ENCODE data around the gene C10orf53.

DNA sequence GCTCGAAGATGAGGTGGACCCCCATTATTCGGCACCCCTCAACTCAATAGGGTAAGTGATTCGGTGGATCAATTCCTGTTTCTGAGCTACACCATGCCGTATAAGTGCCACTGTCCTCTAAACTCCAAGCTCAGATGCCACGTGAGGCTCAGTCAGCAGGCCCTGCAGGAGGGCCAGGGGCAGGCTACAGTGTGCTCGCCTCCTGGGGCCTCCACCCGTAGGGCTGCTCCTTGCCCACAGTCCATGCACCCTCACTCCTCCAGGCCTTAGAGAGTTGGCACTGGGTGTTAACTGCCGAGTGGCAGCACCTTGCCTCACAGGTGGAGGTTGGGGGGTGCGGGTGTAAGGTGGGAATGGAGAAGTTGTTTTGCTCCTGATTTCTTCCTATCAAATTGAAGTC is 12.1 kb downstream of the C10orf53 start:
- TF ChIP-seq, protein P1, sequence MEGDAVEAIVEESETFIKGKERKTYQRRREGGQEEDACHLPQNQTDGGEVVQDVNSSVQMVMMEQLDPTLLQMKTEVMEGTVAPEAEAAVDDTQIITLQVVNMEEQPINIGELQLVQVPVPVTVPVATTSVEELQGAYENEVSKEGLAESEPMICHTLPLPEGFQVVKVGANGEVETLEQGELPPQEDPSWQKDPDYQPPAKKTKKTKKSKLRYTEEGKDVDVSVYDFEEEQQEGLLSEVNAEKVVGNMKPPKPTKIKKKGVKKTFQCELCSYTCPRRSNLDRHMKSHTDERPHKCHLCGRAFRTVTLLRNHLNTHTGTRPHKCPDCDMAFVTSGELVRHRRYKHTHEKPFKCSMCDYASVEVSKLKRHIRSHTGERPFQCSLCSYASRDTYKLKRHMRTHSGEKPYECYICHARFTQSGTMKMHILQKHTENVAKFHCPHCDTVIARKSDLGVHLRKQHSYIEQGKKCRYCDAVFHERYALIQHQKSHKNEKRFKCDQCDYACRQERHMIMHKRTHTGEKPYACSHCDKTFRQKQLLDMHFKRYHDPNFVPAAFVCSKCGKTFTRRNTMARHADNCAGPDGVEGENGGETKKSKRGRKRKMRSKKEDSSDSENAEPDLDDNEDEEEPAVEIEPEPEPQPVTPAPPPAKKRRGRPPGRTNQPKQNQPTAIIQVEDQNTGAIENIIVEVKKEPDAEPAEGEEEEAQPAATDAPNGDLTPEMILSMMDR (IDR thresholded peaks at IDR 0.05; ENCODE audit: poor library complexity) = no peak
- no peak for TF ChIP-seq EZH2phosphoT487 (IDR thresholded peaks at IDR 0.05; ENCODE audit: low read depth, severe bottlenecking, unreplicated experiment)
- TF ChIP-seq EZH2 (IDR thresholded peaks at IDR 0.05; ENCODE audit: borderline replicate concordance) = no peak

Data from hepatocyte (in vitro differentiated cells).